GM06990 (cell line): ENCODE measurements around the gene ATP6V1G2.
A peak's percentile ranks its signal among the peaks of the same experiment; 100 is the strongest.
"Not testable (repeated sequence)": the region's sequence is repeated elsewhere in the genome, so short reads cannot be mapped to it uniquely, and the experiment has no call there.

Experiments
- DNase-seq: peaks from one replicate; pipeline ENCODE4 v3.0.0-alpha.2; 2011; ENCODE audit not compliant: insufficient read length; ENCODE audit errors: extremely low read depth
- H3K27me3 ChIP-seq: replicated peaks from 2 replicates; pipeline ENCODE4 v1.6.0; 2011; ENCODE audit warnings: low read length; ENCODE audit not compliant: control insufficient read depth, insufficient read depth
- H3K36me3 ChIP-seq: 2 replicates; pipeline ENCODE4 v1.5.1; 2011; ENCODE audit warnings: low read length; ENCODE audit not compliant: control insufficient read depth, insufficient read depth
- H3K4me3 ChIP-seq: replicated peaks from 2 replicates; pipeline ENCODE4 v1.5.1; 2011; ENCODE audit warnings: low read depth, mild to moderate bottlenecking, control low read depth, low read length
- CTCF ChIP-seq: IDR thresholded peaks from 2 replicates; pipeline ENCODE4 v1.5.1; 2011; ENCODE audit warnings: low read length, control low read depth, mild to moderate bottlenecking, inconsistent platforms; ENCODE audit not compliant: insufficient read depth, poor library complexity, severe bottlenecking

ATP6V1G2 gene

GRCh38 chr6:31557443-31558317, 11.3 kb upstream of the ATP6V1G2 start:
- DNase-seq, result no peak
- no peak for TF ChIP-seq CTCF
- no peaks in the 10 kb centered on the region for H3K27me3 ChIP-seq
- H3K36me3 ChIP-seq, result peaks cover 1% of the 10 kb centered on the region
- no peak overlapping the region for H3K4me3 ChIP-seq

- no peak for TF ChIP-seq CTCF
- H3K36me3 ChIP-seq, result peaks cover 1% of the 10 kb centered on the region
- H3K27me3 ChIP-seq, result no peaks in the 10 kb centered on the region
- DNase-seq, result no peak
- H3K4me3 ChIP-seq, result no peak overlapping the region; the same call in 1 of the 2 replicates
Measured at GRCh38 chr6:31556307-31556706, 9.9 kb upstream of the ATP6V1G2 start.

- peak; percentile 68 for TF ChIP-seq CTCF
- DNase-seq, H3K4me3 ChIP-seq, H3K36me3 ChIP-seq, H3K27me3 ChIP-seq: not testable (repeated sequence)
Measured at GRCh38 chr6:31551371-31551770, 5.0 kb upstream of the ATP6V1G2 start.

- Histone ChIP-seq H3K36me3 (no peaks in the 10 kb centered on the region), H3K27me3 (no peaks in the 10 kb centered on the region), H3K4me3 (no peak overlapping the region; the same call in 1 of the 2 replicates)
- no peak for TF ChIP-seq CTCF
- DNase-seq, result no peak
Measured at GRCh38 chr6:31548544-31548873, 2.1 kb upstream of the ATP6V1G2 start.

DNA sequence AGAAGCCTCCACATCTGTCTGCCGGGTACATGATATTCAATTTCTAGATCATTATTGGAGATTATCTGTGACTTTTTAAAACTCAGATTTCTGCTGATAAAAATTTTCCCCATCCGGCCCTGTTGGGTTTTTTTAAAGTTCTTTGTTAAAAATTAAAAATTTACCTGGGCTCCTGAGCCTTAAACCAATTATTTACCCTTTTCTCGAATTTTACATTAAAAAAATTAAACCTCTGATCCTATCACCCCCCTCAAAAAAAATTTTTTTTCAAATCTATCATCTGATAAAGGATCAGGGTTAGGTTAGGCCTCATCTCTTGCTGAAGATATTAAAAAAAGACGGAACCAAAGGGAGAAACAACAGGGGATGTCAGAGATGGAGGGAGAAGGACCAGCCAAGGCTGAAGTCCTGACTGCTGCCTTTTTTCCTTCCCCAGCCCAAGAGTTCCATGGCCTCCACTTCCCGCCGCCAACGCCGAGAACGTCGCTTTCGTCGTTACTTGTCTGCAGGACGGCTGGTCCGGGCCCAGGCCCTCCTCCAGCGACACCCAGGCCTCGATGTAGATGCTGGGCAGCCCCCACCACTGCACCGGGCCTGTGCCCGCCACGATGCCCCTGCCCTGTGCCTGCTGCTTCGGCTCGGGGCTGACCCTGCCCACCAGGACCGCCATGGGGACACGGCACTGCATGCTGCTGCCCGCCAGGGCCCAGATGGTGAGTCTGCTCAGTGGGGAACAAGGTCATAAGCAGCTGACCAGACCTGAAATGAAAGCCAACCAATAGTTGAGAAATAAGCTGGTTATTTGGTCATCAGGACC, 1.5 kb upstream of the ATP6V1G2 start:
- Histone ChIP-seq H3K36me3 (no peaks in the 10 kb centered on the region), H3K4me3 (peak overlapping the region; percentile 53), H3K27me3 (no peaks in the 10 kb centered on the region)
- no peak for TF ChIP-seq CTCF
- DNase-seq, result no peak
